HEK293 (cell line): ENCODE results near the gene CHRM5.

Source experiments
- ATF2 ChIP-seq: fragments of 450-650 bp; formaldehyde crosslinking; IDR thresholded peaks from 2 replicates; pipeline ENCODE4 v1.5.1; 2016; ENCODE audit warnings: missing biosample characterization, missing genetic modification characterization, low read depth
- CTCF ChIP-seq: fragments of 450-650 bp; formaldehyde crosslinking; IDR thresholded peaks from 2 replicates; pipeline ENCODE4 v1.5.1; 2016; ENCODE audit warnings: missing biosample characterization, missing genetic modification characterization
- FEZF1 ChIP-seq: fragments of 450-650 bp; formaldehyde crosslinking; IDR thresholded peaks from 2 replicates; pipeline ENCODE4 v1.5.1; 2016; ENCODE audit warnings: missing biosample characterization, missing genetic modification characterization
- PBX3 ChIP-seq: sonication (generic); formaldehyde crosslinking; IDR thresholded peaks from 2 replicates; pipeline ENCODE4 v1.8.1; 2022; ENCODE audit warnings: mild to moderate bottlenecking, moderate library complexity, missing genetic modification reagents
- SP3 ChIP-seq: fragments of 450-650 bp; formaldehyde crosslinking; IDR thresholded peaks from 2 replicates; pipeline ENCODE4 v1.5.1; 2016; ENCODE audit warnings: missing biosample characterization, missing genetic modification characterization
- YY1 ChIP-seq: fragments of 450-650 bp; formaldehyde crosslinking; IDR thresholded peaks from 2 replicates; pipeline ENCODE4 v1.5.1; 2018; ENCODE audit warnings: missing biosample characterization, missing genetic modification characterization
- ZFP37 ChIP-seq: fragments of 450-650 bp; formaldehyde crosslinking; IDR thresholded peaks from 2 replicates; pipeline ENCODE4 v1.5.1; 2016; ENCODE audit warnings: missing biosample characterization, missing genetic modification characterization
- ZNF133 ChIP-seq: fragments of 450-650 bp; formaldehyde crosslinking; IDR thresholded peaks from 2 replicates; pipeline ENCODE4 v1.5.1; 2016; ENCODE audit warnings: missing biosample characterization, missing genetic modification characterization
- ZNF175 ChIP-seq: fragments of 450-650 bp; formaldehyde crosslinking; IDR thresholded peaks from 2 replicates; pipeline ENCODE4 v1.5.1; 2016; ENCODE audit warnings: missing biosample characterization, missing genetic modification characterization
- ZNF274 ChIP-seq, 2 experiments: fragments of 200-500 bp in 1 of 2; fragments of 450-650 bp in 1 of 2; sonication (Bioruptor generic) in 1 of 2; formaldehyde crosslinking in 1 of 2; IDR thresholded peaks; 2 replicates each; pipeline versions ENCODE4 v1.5.1 to v1.6.1; 2014 to 2016; ENCODE audit warnings: borderline replicate concordance in 1 of 2, inconsistent platforms in 1 of 2, low read length in 1 of 2, missing biosample characterization in 1 of 2, missing genetic modification characterization in 1 of 2
- ZNF324 ChIP-seq: fragments of 450-650 bp; formaldehyde crosslinking; IDR thresholded peaks from 2 replicates; pipeline ENCODE4 v1.5.1; 2016; ENCODE audit warnings: missing biosample characterization, missing genetic modification characterization
- ZNF555 ChIP-seq: fragments of 450-650 bp; formaldehyde crosslinking; conservative IDR thresholded peaks from 2 replicates; pipeline ENCODE4 v1.5.1; 2017; ENCODE audit warnings: missing biosample characterization, mild to moderate bottlenecking, missing genetic modification characterization, inconsistent platforms
- ZSCAN5A ChIP-seq: fragments of 450-650 bp; formaldehyde crosslinking; IDR thresholded peaks from 2 replicates; pipeline ENCODE4 v1.5.1; 2016; ENCODE audit warnings: missing biosample characterization, missing genetic modification characterization
- TF ChIP-seq, protein P1 (sequence below): fragments of 450-650 bp; formaldehyde crosslinking; IDR thresholded peaks from 2 replicates; pipeline ENCODE4 v1.5.1; 2016; ENCODE audit warnings: missing biosample characterization, missing genetic modification characterization

- TF ChIP-seq ZNF274 (IDR thresholded peaks at IDR 0.05; ENCODE audit: low read length): no peak
- no peak for TF ChIP-seq ZNF274 (tag by site-specific recombination; IDR thresholded peaks at IDR 0.05; ENCODE audit: borderline replicate concordance)
- TF ChIP-seq ATF2: no peak
- no peak for TF ChIP-seq CTCF (tag by site-specific recombination)
- no peak for TF ChIP-seq FEZF1 (tag by site-specific recombination)
- no peak for TF ChIP-seq ZNF324 (tag by site-specific recombination)
- TF ChIP-seq YY1 (tag by site-specific recombination): no peak
- TF ChIP-seq ZNF133: no peak
- TF ChIP-seq, protein P1, sequence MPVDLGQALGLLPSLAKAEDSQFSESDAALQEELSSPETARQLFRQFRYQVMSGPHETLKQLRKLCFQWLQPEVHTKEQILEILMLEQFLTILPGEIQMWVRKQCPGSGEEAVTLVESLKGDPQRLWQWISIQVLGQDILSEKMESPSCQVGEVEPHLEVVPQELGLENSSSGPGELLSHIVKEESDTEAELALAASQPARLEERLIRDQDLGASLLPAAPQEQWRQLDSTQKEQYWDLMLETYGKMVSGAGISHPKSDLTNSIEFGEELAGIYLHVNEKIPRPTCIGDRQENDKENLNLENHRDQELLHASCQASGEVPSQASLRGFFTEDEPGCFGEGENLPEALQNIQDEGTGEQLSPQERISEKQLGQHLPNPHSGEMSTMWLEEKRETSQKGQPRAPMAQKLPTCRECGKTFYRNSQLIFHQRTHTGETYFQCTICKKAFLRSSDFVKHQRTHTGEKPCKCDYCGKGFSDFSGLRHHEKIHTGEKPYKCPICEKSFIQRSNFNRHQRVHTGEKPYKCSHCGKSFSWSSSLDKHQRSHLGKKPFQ (tag by site-specific recombination): no peak
- TF ChIP-seq ZFP37 (tag by site-specific recombination): no peak
- TF ChIP-seq ZNF555 (tag by site-specific recombination): no peak
- TF ChIP-seq ZNF175: no peak
- no peak for TF ChIP-seq SP3 (tag by site-specific recombination)
- no peak for TF ChIP-seq ZSCAN5A (tag by site-specific recombination)
- no peak for TF ChIP-seq PBX3 (CRISPR knock-in tag)
Measured at GRCh38 chr15:33964665-33965040, 3.6 kb upstream of the CHRM5 start.
